Esophagus muscularis mucosa (tissue), 4 donors: Measurements from ENCODE around the gene GTF2F2.
"Not testable (repeated sequence)": the region's sequence is repeated elsewhere in the genome, so short reads cannot be mapped to it uniquely, and the experiment has no call there.

Source experiments
- EP300 ChIP-seq: sonication (generic); formaldehyde crosslinking; IDR thresholded peaks from one replicate; pipeline ENCODE4 v1.6.1; 2017; ENCODE audit warnings: antibody characterized with exemption
- POLR2A ChIP-seq: fragments of 450-650 bp; IDR thresholded peaks from one replicate; pipeline ENCODE4 v1.6.1; 2017; ENCODE audit warnings: antibody characterized with exemption, moderate library complexity, mild to moderate bottlenecking, low read depth
- POLR2AphosphoS5 ChIP-seq, 2 donors: sonication (generic); formaldehyde crosslinking; IDR thresholded peaks; one replicate each; pipeline ENCODE4 v1.6.1; 2017; ENCODE audit warnings: antibody characterized with exemption in 2 of 2
- TF ChIP-seq, protein P1 (sequence below), 3 experiments: fragments of 200-600 bp in 2 of 3; fragments of 450-650 bp in 1 of 3; sonication (generic) in 2 of 3; IDR thresholded peaks; one replicate each; pipeline ENCODE4 v1.5.1; 2017 to 2019; ENCODE audit warnings: antibody characterized with exemption in 3 of 3, mild to moderate bottlenecking in 2 of 3, moderate library complexity in 1 of 3

DNA sequence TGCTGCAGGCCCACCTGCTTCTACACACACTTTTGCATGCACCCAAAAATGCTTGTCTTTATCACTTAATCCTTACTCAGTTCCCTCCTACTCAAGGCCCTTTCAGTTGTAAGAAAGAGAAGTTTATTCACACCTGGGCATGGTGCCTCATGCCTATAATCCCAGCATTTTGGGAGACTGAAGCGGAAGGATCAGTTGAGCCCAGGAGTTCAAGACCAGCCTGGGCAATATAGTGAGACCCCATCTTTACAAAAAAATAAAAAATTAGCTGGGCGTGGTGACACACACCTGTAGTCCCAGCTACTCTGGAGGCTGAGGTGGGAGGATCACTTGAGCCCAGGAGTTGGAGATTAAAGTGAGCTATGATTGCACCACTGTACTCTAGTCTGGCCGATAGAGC is 178.2 kb downstream of the GTF2F2 start:
- TF ChIP-seq, protein P1, sequence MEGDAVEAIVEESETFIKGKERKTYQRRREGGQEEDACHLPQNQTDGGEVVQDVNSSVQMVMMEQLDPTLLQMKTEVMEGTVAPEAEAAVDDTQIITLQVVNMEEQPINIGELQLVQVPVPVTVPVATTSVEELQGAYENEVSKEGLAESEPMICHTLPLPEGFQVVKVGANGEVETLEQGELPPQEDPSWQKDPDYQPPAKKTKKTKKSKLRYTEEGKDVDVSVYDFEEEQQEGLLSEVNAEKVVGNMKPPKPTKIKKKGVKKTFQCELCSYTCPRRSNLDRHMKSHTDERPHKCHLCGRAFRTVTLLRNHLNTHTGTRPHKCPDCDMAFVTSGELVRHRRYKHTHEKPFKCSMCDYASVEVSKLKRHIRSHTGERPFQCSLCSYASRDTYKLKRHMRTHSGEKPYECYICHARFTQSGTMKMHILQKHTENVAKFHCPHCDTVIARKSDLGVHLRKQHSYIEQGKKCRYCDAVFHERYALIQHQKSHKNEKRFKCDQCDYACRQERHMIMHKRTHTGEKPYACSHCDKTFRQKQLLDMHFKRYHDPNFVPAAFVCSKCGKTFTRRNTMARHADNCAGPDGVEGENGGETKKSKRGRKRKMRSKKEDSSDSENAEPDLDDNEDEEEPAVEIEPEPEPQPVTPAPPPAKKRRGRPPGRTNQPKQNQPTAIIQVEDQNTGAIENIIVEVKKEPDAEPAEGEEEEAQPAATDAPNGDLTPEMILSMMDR (IDR thresholded peaks at IDR 0.05), result not testable (repeated sequence)
- TF ChIP-seq POLR2AphosphoS5 (IDR thresholded peaks at IDR 0.05); EP300; POLR2A: not testable (repeated sequence)
